ENCODE results near the gene CFD.
A peak's percentile ranks its signal among the peaks of the same experiment; 100 is the strongest.
"Not testable (repeated sequence)": the region's sequence is repeated elsewhere in the genome, so short reads cannot be mapped to it uniquely, and the experiment has no call there.

The CFD gene

GRCh38 chr19:853014-853585 is 6.4 kb upstream of the CFD start:
- Histone ChIP-seq H3K4me3 (replicated peaks; ENCODE audit: insufficient read depth, low read length) (peak overlapping the region; percentile 70), H3K27ac (replicated peaks) (peak overlapping the region; percentile 89), H3K27me3 (ENCODE audit: insufficient read depth, poor library complexity, severe bottlenecking) (no peaks in the 10 kb centered on the region)
- no peak for TF ChIP-seq CTCF (IDR thresholded peaks at IDR 0.05; ENCODE audit: insufficient read depth, low read length)
- TF ChIP-seq POLR2AphosphoS5 (IDR thresholded peaks at IDR 0.05; ENCODE audit: low read depth) = no peak
- TF ChIP-seq SPI1 (IDR thresholded peaks at IDR 0.05; ENCODE audit: borderline replicate concordance, low read depth) = no peak
- TF ChIP-seq GABPA (IDR thresholded peaks at IDR 0.05; ENCODE audit: low read depth) = no peak
- TF ChIP-seq REST (IDR thresholded peaks at IDR 0.05; ENCODE audit: insufficient replicate concordance, low read depth) = no peak
- DNase-seq (ENCODE audit: low read depth in 1 of 2, low spot score in 1 of 2) = no peak

DNA sequence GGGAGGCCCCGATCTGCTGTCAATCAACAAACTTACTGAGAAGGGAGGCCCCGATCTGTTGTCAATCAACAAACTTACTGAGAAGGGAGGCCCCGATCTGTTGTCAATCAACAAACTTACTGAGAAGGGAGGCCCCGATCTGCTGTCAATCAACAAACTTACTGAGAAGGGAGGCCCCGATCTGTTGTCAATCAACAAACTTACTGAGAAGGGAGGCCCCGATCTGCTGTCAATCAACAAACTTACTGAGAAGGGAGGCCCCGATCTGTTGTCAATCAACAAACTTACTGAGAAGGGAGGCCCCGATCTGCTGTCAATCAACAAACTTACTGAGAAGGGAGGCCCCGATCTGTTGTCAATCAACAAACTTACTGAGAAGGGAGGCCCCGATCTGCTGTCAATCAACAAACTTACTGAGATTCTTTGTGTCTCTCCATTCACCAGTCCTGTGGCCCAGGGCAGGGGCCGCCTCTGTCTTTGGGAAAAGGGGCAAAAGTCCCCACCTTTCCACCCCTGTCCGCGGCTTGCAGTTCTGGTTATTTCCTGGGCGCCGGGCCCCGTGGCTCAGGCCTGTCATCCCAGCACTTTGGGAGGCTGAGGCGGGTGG is 5.7 kb upstream of the CFD start:
- H3K27ac ChIP-seq (replicated peaks); DNase-seq (ENCODE audit: low read depth in 1 of 2, low spot score in 1 of 2); H3K27me3 ChIP-seq (ENCODE audit: insufficient read depth, poor library complexity, severe bottlenecking): not testable (repeated sequence)
- peak overlapping the region; percentile 70 for H3K4me3 ChIP-seq (replicated peaks; ENCODE audit: insufficient read depth, low read length)

GRCh38 chr19:854549-854948 is 4.9 kb upstream of the CFD start:
- TF ChIP-seq POLR2AphosphoS5 (IDR thresholded peaks at IDR 0.05; ENCODE audit: low read depth) = no peak
- no peak for TF ChIP-seq CTCF (IDR thresholded peaks at IDR 0.05; ENCODE audit: insufficient read depth, low read length)
- no peak for TF ChIP-seq SPI1 (IDR thresholded peaks at IDR 0.05; ENCODE audit: borderline replicate concordance, low read depth)
- no peak for TF ChIP-seq REST (IDR thresholded peaks at IDR 0.05; ENCODE audit: insufficient replicate concordance, low read depth)
- no peak for TF ChIP-seq GABPA (IDR thresholded peaks at IDR 0.05; ENCODE audit: low read depth)
- Histone ChIP-seq H3K27ac (replicated peaks) (no peak overlapping the region), H3K4me3 (replicated peaks; ENCODE audit: insufficient read depth, low read length) (no peak overlapping the region), H3K27me3 (ENCODE audit: insufficient read depth, poor library complexity, severe bottlenecking) (no peaks in the 10 kb centered on the region)
- no peak for DNase-seq (ENCODE audit: low read depth in 1 of 2, low spot score in 1 of 2)

DNA sequence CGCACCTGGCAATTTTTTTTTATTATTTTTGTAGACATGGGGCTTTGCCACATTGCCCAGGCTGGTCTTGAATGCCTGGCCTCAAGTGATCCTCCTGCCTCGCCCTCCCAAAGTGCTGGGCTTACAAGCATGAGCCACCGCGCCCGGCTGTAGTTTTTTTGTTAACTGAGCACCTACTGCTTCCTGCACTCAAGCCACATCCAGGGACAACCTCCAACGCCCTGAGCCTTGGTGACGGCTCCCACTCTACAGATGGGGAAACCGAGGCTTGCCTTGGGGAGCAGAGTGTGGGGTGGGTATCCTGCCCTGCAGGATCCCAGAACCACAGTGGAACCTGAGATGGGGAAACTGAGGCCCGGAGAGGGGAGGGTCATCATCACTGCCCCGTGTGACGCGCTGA is 4.3 kb upstream of the CFD start:
- H3K27me3 ChIP-seq (ENCODE audit: insufficient read depth, poor library complexity, severe bottlenecking) = no peaks in the 10 kb centered on the region
- DNase-seq (ENCODE audit: low read depth in 1 of 2, low spot score in 1 of 2) = no peak
- TF ChIP-seq CTCF (IDR thresholded peaks at IDR 0.05; ENCODE audit: insufficient read depth, low read length) = no peak
- TF ChIP-seq REST (IDR thresholded peaks at IDR 0.05; ENCODE audit: insufficient replicate concordance, low read depth) = no peak
- TF ChIP-seq SPI1 (IDR thresholded peaks at IDR 0.05; ENCODE audit: borderline replicate concordance, low read depth) = no peak
- no peak for TF ChIP-seq GABPA (IDR thresholded peaks at IDR 0.05; ENCODE audit: low read depth)
- TF ChIP-seq POLR2AphosphoS5 (IDR thresholded peaks at IDR 0.05; ENCODE audit: low read depth) = no peak

More for the DNA sequence above, 4.3 kb upstream of the CFD start:
- no peak overlapping the region for H3K27ac ChIP-seq (replicated peaks)
- H3K4me3 ChIP-seq (replicated peaks; ENCODE audit: insufficient read depth, low read length) = no peak overlapping the region
